ENCODE results near the gene PLOD2.

- TF ChIP-seq MXD4 (CRISPR knock-in tag; IDR thresholded peaks at IDR 0.05; ENCODE audit: borderline replicate concordance) (no peak), CTCF (IDR thresholded peaks at IDR 0.05) (no peak), ATF3 (CRISPR knock-in tag; conservative IDR thresholded peaks at IDR 0.05) (no peak)
These were observed 26.5 kb downstream of the PLOD2 start for GRCh38 chr3:146134348-146135117.
